C4-2B (cell line): ENCODE results near the gene PRDM8.

ENCODE experiments used
- ZFX ChIP-seq: fragments of 450-650 bp; IDR thresholded peaks from 2 replicates; pipeline ENCODE4 v1.6.1; 2017
- TF ChIP-seq, protein P1 (sequence below): fragments of 450-650 bp; conservative IDR thresholded peaks from 2 replicates; pipeline ENCODE4 v1.5.1; 2017; ENCODE audit warnings: mild to moderate bottlenecking

DNA sequence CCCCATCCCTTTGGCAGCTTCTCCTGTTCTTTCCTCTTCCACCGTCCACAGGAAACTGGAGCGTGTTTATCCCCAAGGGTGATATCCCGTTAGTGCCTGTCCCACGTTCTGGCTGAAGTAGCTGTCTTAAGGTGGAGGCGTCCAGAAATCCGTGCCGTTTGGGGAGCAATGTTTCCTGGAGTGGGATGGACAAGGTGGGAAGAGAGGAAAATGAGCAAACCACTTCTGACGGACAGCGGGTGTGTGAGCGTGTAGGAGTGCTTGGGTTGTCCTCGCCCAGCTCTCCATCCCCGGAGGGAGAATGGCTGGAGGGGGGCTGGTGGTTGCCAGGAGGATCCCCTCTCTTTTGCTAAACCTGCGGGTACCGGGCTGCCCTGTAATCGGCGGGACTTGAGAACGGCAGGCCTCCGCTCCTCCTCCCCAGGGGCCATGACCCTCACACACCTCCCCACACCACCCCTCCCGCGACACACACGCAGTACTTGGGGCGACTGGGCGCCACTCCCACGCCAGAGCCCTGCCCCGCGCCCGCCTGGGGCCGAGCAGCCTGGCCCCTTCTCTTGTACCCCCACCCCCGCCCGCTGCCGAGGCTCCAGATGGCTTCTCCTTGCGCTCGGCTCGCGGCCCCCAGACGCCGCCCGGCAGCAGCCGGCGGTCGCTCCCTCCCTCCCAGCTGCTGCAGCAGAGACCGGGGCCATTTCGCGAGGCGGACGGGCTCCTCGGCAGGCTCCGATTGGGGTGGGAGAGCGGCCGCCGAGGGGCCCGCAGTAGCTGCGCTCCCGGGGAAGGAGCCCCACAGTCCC, 13.9 kb upstream of the PRDM8 start:
- no peak for TF ChIP-seq ZFX
- TF ChIP-seq, protein P1, sequence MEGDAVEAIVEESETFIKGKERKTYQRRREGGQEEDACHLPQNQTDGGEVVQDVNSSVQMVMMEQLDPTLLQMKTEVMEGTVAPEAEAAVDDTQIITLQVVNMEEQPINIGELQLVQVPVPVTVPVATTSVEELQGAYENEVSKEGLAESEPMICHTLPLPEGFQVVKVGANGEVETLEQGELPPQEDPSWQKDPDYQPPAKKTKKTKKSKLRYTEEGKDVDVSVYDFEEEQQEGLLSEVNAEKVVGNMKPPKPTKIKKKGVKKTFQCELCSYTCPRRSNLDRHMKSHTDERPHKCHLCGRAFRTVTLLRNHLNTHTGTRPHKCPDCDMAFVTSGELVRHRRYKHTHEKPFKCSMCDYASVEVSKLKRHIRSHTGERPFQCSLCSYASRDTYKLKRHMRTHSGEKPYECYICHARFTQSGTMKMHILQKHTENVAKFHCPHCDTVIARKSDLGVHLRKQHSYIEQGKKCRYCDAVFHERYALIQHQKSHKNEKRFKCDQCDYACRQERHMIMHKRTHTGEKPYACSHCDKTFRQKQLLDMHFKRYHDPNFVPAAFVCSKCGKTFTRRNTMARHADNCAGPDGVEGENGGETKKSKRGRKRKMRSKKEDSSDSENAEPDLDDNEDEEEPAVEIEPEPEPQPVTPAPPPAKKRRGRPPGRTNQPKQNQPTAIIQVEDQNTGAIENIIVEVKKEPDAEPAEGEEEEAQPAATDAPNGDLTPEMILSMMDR = no peak
